ENCODE measurements around the gene SEMA4A. TPM values are rescaled to one million over a fixed set of nuclear protein-coding genes. Genes with fewer than 3 reads are reported as not detected.
"Not testable (repeated sequence)": the region's sequence is repeated elsewhere in the genome, so short reads cannot be mapped to it uniquely, and the experiment has no call there.

SEMA4A gene
- total and polyA plus RNA-seq, 5 donors: 2.3 to 3.7 (median 2.7) TPM

- intact Hi-C loops (cut with DNase I): no loop called here
- ATAC-seq: no peak
Observed at GRCh38 chr1:156212130-156212529, 58.7 kb downstream of the SEMA4A start.

GRCh38 chr1:156212833-156213643 is 59.7 kb downstream of the SEMA4A start, which contains the start of gene PMF1:
Gene PMF1 (plus strand): TSS chr1:156213007. CDS start chr1:156213016, 9 bp downstream.
- intact Hi-C loops (cut with DNase I): no loop called here
- no peaks in the 10 kb centered on the region for H3K9me3 ChIP-seq (ENCODE audit: control insufficient read depth, low read length)
- peak within 1 kb of the TSS; percentile 30 for H3K4me3 ChIP-seq (ENCODE audit: low read length)
- under 1% methylated on average over 61 of the region's 61 CpGs for WGBS
- H3K27me3 ChIP-seq (ENCODE audit: control insufficient read depth, insufficient read depth): no peaks in the 10 kb centered on the region
- peaks cover 2% of the 10 kb centered on the region for H3K4me1 ChIP-seq (ENCODE audit: control insufficient read depth, insufficient read depth, low read length)
- ATAC-seq (peak; percentile 98), DNase-seq (peak; percentile 97 to 99 (median 98))
- peak within 1 kb of the TSS; percentile 93 for H3K27ac ChIP-seq (ENCODE audit: low read length)

More at GRCh38 chr1:156212130-156212529, 58.7 kb downstream of the SEMA4A start:
- WGBS: 78% methylated on average over 9 of the region's 9 CpGs
- Histone ChIP-seq H3K4me1 (ENCODE audit: control insufficient read depth, insufficient read depth, low read length) (peaks cover 2% of the 10 kb centered on the region), H3K27me3 (ENCODE audit: control insufficient read depth, insufficient read depth) (no peaks in the 10 kb centered on the region), H3K9me3 (ENCODE audit: control insufficient read depth, low read length) (no peaks in the 10 kb centered on the region), H3K27ac (ENCODE audit: low read length) (peak overlapping the region; percentile 29), H3K4me3 (ENCODE audit: low read length) (peak overlapping the region; percentile 30)
- peak in 1 of 3 donors; percentile 51 for DNase-seq

- WGBS: 16% methylated on average over 11 of the region's 11 CpGs
- DNase-seq: no peak
- no peak for ATAC-seq
- Histone ChIP-seq H3K27ac (ENCODE audit: low read length) (peak overlapping the region; percentile 93), H3K9me3 (ENCODE audit: control insufficient read depth, low read length) (no peaks in the 10 kb centered on the region), H3K4me3 (ENCODE audit: low read length) (peak overlapping the region; percentile 30), H3K4me1 (ENCODE audit: control insufficient read depth, insufficient read depth, low read length) (peaks cover 4% of the 10 kb centered on the region), H3K27me3 (ENCODE audit: control insufficient read depth, insufficient read depth) (no peaks in the 10 kb centered on the region)
- intact Hi-C loops (cut with DNase I): no loop called here
Observed at GRCh38 chr1:156213644-156213966, 60.2 kb downstream of the SEMA4A start.

GRCh38 chr1:156214024-156214748 is 60.8 kb downstream of the SEMA4A start:
- Histone ChIP-seq H3K4me3 (ENCODE audit: low read length) (peak overlapping the region; percentile 30), H3K4me1 (ENCODE audit: control insufficient read depth, insufficient read depth, low read length) (peaks cover 4% of the 10 kb centered on the region), H3K27ac (ENCODE audit: low read length) (peak overlapping the region; percentile 16), H3K9me3 (ENCODE audit: control insufficient read depth, low read length) (no peaks in the 10 kb centered on the region), H3K27me3 (ENCODE audit: control insufficient read depth, insufficient read depth) (no peaks in the 10 kb centered on the region)
- WGBS: 83% methylated on average over 16 of the region's 16 CpGs
- ATAC-seq: no peak
- intact Hi-C loops (cut with DNase I): no loop called here
- no peak for DNase-seq

- H3K27ac ChIP-seq (ENCODE audit: low read length); ATAC-seq; H3K9me3 ChIP-seq (ENCODE audit: control insufficient read depth, low read length); H3K4me3 ChIP-seq (ENCODE audit: low read length); intact Hi-C loops (cut with DNase I); H3K4me1 ChIP-seq (ENCODE audit: control insufficient read depth, insufficient read depth, low read length); H3K27me3 ChIP-seq (ENCODE audit: control insufficient read depth, insufficient read depth): not testable (repeated sequence)
- DNase-seq: peak in 1 of 3 donors; percentile 50
- WGBS: 92% methylated on average over 55 of the region's 55 CpGs
Observed at GRCh38 chr1:156216361-156217086, 63.1 kb downstream of the SEMA4A start.

GRCh38 chr1:156217871-156218270 is 64.5 kb downstream of the SEMA4A start:
- H3K4me3 ChIP-seq (ENCODE audit: low read length): no peak overlapping the region
- intact Hi-C loops (cut with DNase I): loop anchor here in 1 of 4 donors (2.0 kb wide), 1 partner anchor 65 kb away; the partner anchor contains the start of gene SEMA4A
- DNase-seq: no peak
- no peak overlapping the region for H3K27ac ChIP-seq (ENCODE audit: low read length)
- 33% methylated on average over 2 of the region's 2 CpGs for WGBS
- H3K27me3 ChIP-seq (ENCODE audit: control insufficient read depth, insufficient read depth): no peaks in the 10 kb centered on the region
- H3K4me1 ChIP-seq (ENCODE audit: control insufficient read depth, insufficient read depth, low read length): peaks cover 2% of the 10 kb centered on the region
- no peak for ATAC-seq
- no peaks in the 10 kb centered on the region for H3K9me3 ChIP-seq (ENCODE audit: control insufficient read depth, low read length)

GRCh38 chr1:156220226-156220625 is 66.8 kb downstream of the SEMA4A start:
- Histone ChIP-seq H3K4me1 (ENCODE audit: control insufficient read depth, insufficient read depth, low read length) (peaks cover 2% of the 10 kb centered on the region), H3K27me3 (ENCODE audit: control insufficient read depth, insufficient read depth) (no peaks in the 10 kb centered on the region), H3K4me3 (ENCODE audit: low read length) (no peak overlapping the region), H3K27ac (ENCODE audit: low read length) (no peak overlapping the region), H3K9me3 (ENCODE audit: control insufficient read depth, low read length) (no peaks in the 10 kb centered on the region)
- 97% methylated on average over 9 of the region's 9 CpGs for WGBS
- ATAC-seq (no peak), DNase-seq (no peak)
- intact Hi-C loops (cut with DNase I): loop anchor here in 2 of 4 donors (5.0 to 10.0 kb wide), 3 partner anchors 83 to 133 kb away; no protein-coding TSS in a partner anchor

GRCh38 chr1:156221986-156222692 is 68.8 kb downstream of the SEMA4A start:
- DNase-seq (no peak), ATAC-seq (no peak)
- WGBS: 93% methylated on average over 13 of the region's 13 CpGs
- peaks cover 2% of the 10 kb centered on the region for H3K4me1 ChIP-seq (ENCODE audit: control insufficient read depth, insufficient read depth, low read length)
- H3K27ac ChIP-seq (ENCODE audit: low read length): no peak overlapping the region
- no peak overlapping the region for H3K4me3 ChIP-seq (ENCODE audit: low read length)
- intact Hi-C loops (cut with DNase I): loop anchor here in 3 of 4 donors (2.0 to 10.0 kb wide), 4 partner anchors 85 to 135 kb away; no protein-coding TSS in a partner anchor
- no peaks in the 10 kb centered on the region for H3K27me3 ChIP-seq (ENCODE audit: control insufficient read depth, insufficient read depth)
- no peaks in the 10 kb centered on the region for H3K9me3 ChIP-seq (ENCODE audit: control insufficient read depth, low read length)

- WGBS: 13% methylated on average over 2 of the region's 2 CpGs
- no peak for DNase-seq
- no peak for ATAC-seq
- Histone ChIP-seq H3K27me3 (ENCODE audit: control insufficient read depth, insufficient read depth) (no peaks in the 10 kb centered on the region), H3K9me3 (ENCODE audit: control insufficient read depth, low read length) (no peaks in the 10 kb centered on the region), H3K4me1 (ENCODE audit: control insufficient read depth, insufficient read depth, low read length) (no peaks in the 10 kb centered on the region), H3K4me3 (ENCODE audit: low read length) (no peak overlapping the region), H3K27ac (ENCODE audit: low read length) (no peak overlapping the region)
- intact Hi-C loops (cut with DNase I): loop anchor here in 3 of 4 donors (2.0 to 10.0 kb wide), 4 partner anchors 78 to 135 kb away; no protein-coding TSS in a partner anchor
Observed at GRCh38 chr1:156225677-156226014, 72.3 kb downstream of the SEMA4A start.

- intact Hi-C loops (cut with DNase I): loop anchor here in 2 of 4 donors (5.0 to 10.0 kb wide), 2 partner anchors 79 to 131 kb away; no protein-coding TSS in a partner anchor
- no peaks in the 10 kb centered on the region for H3K4me1 ChIP-seq (ENCODE audit: control insufficient read depth, insufficient read depth, low read length)
- WGBS: 77% methylated on average over 2 of the region's 2 CpGs
- H3K4me3 ChIP-seq (ENCODE audit: low read length): no peak overlapping the region
- H3K9me3 ChIP-seq (ENCODE audit: control insufficient read depth, low read length): no peaks in the 10 kb centered on the region
- DNase-seq (no peak), ATAC-seq (no peak)
- H3K27ac ChIP-seq (ENCODE audit: low read length): no peak overlapping the region
- no peaks in the 10 kb centered on the region for H3K27me3 ChIP-seq (ENCODE audit: control insufficient read depth, insufficient read depth)
Observed at GRCh38 chr1:156226116-156226538, 72.7 kb downstream of the SEMA4A start.
